NCI-H526 (cell line): ENCODE data around the gene WNT3.
"Not testable (repeated sequence)": the region's sequence is repeated elsewhere in the genome, so short reads cannot be mapped to it uniquely, and the experiment has no call there.

ENCODE experiments used
- DNase-seq, 2 experiments: peaks; one replicate each; lab custom pipeline; 2025; lab: John Stamatoyannopoulos, UW

WNT3 gene

DNA sequence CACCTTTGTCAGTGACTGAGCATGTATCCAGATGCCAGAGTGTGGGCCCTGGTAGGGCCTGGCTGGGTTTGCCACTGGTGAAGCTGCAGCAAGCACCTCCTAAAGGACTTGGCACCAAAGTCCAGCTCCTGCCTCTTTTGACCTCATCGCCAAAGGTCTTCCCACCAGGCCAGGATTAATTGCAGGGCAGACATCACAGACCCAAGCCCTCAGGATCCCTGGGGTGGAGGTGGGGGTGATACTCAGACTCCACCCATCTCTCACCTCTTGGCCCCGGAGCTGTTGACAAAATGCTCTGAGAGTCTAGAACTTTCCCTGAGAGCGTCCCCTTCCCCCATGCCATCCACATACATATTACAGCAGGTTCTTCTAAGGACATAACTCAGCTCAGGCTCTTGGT, 4.6 kb downstream of the WNT3 start:
- DNase-seq: no peak

DNA sequence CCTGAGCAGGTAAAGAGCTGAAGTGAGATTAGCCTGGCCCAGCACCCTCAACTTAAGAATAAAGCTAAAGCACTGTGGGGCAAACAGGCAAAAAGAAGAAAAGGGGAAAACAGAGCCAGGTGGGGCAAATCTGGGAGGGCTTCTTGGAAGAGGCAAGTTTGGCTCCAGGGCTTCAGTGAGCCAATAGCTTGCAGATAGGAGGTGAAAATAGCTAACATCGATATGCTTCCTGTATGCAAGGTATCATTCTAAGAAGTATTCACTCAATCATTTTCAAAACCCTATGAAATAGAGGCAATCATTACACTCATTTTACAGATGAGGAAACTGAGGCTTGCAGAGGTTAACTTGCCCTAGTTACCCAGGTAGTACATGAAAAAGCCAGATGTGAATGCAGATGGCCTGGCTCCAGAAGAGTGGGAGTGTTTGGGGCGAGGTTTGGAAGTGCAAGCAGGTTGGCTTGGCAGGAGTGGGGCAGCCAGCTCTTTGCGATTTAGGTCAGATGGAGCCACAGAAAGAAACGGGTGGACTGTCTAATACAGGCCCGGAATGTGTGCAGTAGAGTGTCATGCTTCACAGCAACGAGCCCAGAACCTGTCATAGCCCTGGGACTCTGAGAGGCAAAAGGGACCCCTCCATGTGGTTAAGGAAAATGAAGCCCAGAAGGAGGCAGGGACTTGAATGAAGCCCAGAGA, 5.7 kb downstream of the WNT3 start:
- DNase-seq: no peak

DNA sequence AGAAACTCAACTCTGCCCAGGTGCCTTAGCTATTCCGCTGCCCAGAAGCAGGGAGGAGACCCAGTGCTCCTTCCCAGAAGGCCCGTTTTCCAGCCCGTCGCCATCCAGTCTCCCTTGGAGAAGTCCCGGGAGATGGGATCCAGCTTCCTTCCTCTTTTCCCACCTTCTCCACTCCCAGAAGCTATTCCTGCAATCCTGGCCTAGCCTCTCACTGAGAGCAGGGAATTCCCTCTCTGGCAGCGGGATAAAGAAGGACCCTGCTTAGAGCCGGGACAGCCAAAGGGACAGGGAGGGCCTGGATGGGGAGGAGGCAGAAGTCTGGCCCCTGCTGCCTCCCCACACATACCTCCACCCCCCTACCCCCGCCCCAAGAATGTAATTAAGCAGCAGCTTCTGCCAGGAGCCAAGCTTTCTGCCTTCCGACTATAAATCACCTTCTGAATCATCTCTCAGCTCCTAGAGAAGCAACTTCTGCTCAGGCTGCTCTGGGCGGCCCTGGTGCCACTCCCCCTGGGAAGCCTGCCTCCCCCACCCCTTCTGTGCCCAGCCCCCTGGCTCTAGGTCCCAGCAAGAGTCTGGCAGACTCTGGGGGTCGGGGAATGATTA, 6.4 kb downstream of the WNT3 start:
- no peak for DNase-seq

- no peak for DNase-seq
Observed at GRCh38 chr17:46810837-46811236, 7.7 kb downstream of the WNT3 start.

GRCh38 chr17:46809110-46809571, 9.4 kb downstream of the WNT3 start:
- peak; percentile 82 to 94 for DNase-seq

DNA sequence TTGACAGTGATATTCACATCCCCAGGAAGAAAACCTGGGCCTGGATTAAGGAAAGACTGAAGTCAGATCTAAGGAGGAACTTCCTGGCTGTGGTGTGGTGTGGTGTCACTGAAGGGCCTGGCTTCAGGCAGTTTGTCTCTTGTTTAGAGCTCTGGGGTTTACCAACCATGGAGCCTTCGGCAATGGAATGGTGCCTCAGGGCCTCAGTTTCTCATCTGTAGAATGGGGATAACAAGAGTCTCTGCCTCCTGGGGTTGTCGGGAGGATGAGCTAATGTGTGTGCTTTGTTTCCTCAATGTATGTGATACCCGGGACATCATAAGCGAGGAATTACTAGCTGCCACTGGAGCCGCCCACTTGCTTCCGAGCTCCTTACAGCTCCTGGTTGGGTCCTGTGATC, 12.7 kb downstream of the WNT3 start:
- DNase-seq: no peak

DNA sequence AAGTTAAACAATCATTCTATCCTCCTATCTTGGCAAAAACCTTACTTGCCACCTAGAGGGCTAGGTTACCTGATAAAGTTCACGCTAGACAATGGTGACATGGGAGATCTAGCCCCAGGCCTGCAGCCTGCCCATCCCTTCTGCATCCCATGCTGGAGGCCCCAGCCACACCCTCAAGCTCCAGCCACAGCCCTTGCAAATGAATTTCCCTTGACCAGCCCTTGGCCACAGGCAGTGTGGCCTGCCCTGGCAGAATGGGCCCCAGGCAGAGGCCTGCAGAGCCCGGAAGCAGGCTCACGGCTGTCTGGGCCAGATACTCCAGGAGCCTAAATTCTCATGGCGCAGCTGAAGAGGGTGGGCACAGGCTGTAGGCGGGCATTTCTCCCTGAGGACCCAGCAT, 14.9 kb downstream of the WNT3 start:
- no peak for DNase-seq

DNA sequence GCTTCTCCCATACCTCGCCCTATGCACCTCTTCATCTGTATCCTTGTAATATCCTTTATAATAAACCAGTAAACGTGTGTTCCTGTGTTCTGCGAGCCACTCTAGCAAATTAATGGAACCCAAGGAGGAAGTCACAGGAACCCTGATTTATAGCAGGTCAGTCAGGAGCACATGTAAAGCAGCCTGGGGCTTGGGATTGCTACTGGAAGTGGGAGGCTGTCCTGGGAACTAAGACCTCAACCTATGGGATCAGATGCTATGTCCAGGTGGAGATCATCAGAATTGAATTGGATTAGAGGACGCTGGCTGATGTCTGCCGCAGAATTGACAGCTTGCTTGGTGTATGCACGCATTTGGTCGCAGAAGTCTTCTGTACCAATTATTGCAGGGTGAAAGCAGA, 15.7 kb downstream of the WNT3 start:
- DNase-seq: no peak

DNA sequence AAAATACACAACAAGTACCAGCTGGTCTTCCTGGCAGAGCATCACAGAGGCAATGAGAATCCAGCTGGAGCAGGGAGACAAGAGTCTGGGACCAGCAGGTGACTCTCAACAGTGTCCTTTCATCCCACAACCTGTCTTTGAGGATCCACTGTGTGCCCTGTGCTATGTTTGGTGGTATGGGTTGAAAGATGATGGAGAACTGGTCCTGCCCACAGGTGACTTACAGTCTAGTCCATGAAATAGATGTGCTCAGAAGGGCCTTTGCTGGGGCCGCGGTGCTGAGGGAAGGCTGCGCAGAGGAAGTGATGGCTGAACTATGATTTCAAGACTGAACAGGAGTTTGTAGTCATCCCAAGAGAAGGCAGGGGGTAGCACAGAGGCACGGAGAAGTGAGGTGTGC, 17.9 kb downstream of the WNT3 start:
- DNase-seq: no peak

- DNase-seq: no peak
Observed at GRCh38 chr17:46796956-46797530, 21.4 kb downstream of the WNT3 start.

GRCh38 chr17:46796524-46796923, 22.0 kb downstream of the WNT3 start:
- DNase-seq: no peak

GRCh38 chr17:46796084-46796483, 22.4 kb downstream of the WNT3 start:
- DNase-seq: no peak

DNA sequence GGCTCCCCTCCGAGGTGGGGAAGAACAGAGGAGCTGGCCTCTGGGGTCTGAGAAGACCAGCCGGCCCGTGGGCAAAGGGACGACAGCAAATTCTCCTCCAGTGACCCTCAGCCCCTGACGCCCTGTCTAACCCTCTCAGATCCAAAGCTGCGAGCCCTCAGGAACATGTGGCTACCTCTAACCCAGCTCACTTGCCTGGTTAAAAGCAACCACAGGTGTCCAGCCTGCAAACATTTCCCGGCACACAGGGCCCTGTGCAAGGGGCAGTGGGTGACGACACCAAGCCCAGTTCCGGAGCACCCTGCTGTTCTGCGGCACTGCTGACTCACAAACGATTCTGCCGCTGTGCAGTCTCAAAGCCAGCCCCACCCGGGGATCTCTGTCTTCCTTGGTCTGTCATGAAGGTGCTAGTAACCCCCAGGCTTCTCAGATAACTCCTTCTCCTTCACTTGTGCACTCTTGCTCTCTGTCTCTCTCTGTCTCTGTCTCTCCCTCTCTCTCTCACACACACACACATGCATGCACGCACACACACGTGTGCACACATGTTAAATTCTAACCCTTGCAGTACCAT, 23.0 kb downstream of the WNT3 start:
- no peak for DNase-seq

DNA sequence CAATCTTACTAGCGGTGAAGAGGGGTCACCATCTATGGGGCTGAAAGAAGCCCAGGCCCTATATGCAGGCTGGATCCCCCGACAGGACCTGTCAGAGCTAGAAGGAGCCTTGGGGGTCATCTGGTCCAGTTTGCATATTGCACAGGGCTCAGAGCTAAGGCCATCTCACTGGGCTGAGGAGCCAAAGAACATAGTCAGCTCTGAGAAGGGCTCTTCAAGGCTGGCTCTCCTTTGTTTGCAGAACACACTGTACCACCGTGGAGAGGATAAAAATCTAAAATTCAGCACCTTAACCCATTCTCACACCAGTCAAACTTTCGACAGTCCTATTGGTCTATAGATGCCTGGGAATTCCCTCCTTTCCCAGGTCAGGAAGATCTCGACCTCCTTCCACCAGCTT, 24.2 kb downstream of the WNT3 start:
- DNase-seq: no peak

DNA sequence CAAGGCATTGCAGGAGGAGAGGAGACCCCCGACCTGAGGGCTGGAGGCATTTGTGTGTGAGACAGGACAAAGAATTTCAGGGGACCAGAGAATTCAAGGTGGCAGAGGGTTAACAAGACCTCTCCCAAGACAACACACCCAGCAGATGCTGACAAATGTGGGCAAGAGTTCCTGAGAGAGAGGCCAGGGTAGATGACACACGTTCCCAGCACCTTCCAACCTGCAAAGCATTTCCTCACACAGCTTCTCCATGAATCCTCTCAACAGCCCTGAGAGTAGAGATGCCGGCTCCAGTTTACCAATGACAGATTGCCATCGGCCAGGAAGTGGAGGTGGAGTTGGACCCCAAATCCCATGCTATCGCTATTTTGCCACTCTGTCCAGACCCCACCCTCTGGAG, 25.0 kb downstream of the WNT3 start:
- no peak for DNase-seq

- DNase-seq: not testable (repeated sequence)
Observed at GRCh38 chr17:46793023-46793422, 25.5 kb downstream of the WNT3 start.

DNA sequence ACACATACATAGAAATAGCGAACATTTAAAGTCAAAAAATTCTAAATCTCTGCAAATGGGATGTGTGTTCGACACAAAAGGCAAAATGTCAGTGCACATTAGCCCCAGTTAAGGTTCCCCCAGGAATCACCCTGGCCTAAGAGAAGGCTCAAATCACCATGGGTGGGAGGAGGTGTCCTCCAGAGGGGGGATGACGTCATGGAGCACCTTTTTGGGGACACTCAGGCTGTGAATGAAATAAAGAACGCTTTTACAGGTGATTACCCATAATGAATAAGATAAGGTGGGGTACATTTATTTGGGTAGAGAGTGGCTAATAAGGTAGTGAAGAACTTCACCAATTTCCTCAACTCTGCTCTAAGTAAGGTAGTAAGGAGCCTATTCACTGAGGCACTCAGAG, 26.4 kb downstream of the WNT3 start:
- no peak for DNase-seq

DNA sequence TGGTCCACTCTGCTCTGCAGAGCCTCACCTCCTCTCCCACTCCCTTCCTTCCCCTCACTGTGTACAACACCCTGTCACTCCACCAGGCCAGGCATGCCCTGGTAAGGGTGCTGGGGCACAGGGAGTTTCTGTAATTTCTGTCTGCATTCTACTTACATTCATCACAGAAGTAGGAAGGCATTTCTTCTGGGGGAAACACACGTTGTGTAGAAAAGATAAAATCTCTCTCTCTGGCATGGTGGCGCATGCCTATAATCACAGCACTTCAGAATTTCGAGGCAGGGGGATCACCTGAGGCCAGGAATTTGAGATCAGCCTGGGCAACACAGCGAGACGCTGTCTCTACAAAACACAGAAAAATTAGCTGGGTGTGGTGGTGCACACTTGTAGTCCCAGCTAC, 27.0 kb downstream of the WNT3 start:
- no peak for DNase-seq

- no peak for DNase-seq
Observed at GRCh38 chr17:46790216-46790615, 28.3 kb downstream of the WNT3 start.

DNA sequence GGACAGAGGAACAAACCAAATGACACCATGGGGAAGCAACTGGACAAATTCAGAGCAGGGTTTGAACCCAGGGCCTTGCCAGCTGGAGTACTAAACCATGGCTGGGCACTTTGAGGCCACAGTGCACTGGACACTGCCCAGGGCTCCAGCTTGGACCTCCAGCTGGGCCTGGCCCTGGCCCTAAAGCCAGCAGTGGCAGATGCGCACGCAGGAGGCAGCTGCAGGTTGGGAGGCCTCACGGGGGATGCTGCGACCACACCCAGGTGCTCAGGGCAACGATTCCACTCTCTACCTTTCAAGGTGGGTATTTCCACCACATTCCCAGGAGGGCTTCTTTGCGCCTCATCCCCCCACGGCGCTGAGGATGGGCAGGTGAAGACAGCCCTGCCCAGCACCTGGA, 28.9 kb downstream of the WNT3 start:
- no peak for DNase-seq

DNA sequence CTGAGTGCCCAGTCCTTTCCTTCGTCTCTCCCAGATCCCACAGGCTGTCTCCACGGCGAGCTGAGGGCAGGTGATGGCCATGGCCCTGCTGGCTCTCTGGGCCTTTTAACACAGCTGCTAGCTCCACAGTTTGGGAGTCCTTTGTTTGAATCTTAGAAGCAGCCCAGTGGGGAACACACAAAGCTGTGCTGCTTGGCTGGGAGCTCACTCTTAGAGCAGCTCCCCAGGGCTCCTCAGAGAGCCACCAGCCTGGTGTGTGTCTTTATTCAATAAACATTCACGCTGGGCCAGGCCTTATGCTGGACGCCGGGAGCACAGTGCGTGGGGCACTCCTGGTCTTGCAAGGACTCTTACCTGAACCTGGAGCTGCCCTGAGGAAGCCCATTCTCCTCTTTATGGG, 29.7 kb downstream of the WNT3 start:
- no peak for DNase-seq

- DNase-seq: no peak
Observed at GRCh38 chr17:46788300-46788699, 30.2 kb downstream of the WNT3 start.

- DNase-seq: no peak
Observed at GRCh38 chr17:46787478-46787877, 31.0 kb downstream of the WNT3 start.
